HEK293 (cell line): ENCODE results near the gene PKNOX2.

ENCODE experiments used
- CTCF ChIA-PET: fragments of 350-600 bp; formaldehyde crosslinking; extraction: SDS; loops from one replicate; lab custom pipeline; 2021; ENCODE audit warnings: antibody characterized with exemption; lab: Yijun Ruan, JAX
- POLR2A ChIA-PET: fragments of 300-600 bp; formaldehyde crosslinking; extraction: SDS; loops from one replicate; lab custom pipeline; 2020; ENCODE audit warnings: antibody characterized with exemption, inconsistent platforms; lab: Yijun Ruan, JAX
- H3K27ac ChIP-seq: fragments of 200-500 bp; sonication (Bioruptor generic); 2 replicates; pipeline ENCODE4 v1.5.1; 2014; ENCODE audit warnings: low read depth, low read length, control low read depth, inconsistent platforms; ENCODE audit errors: extremely low read depth
- H3K36me3 ChIP-seq, 2 experiments: fragments of 200-500 bp in 1 of 2; sonication (Bioruptor generic) in 1 of 2; 1 replicate in 1 of 2; 2 replicates in 1 of 2; pipeline ENCODE4 v1.5.1; 2014 to 2017; ENCODE audit warnings: inconsistent platforms in 2 of 2, low read length in 2 of 2; ENCODE audit not compliant: control insufficient read depth in 2 of 2, insufficient read depth in 1 of 2
- H3K4me1 ChIP-seq: fragments of 200-500 bp; sonication (Bioruptor generic); 2 replicates; pipeline ENCODE4 v1.5.1; 2014; ENCODE audit warnings: mild to moderate bottlenecking, low read length, inconsistent platforms; ENCODE audit not compliant: control insufficient read depth, insufficient read depth
- H3K4me3 ChIP-seq: 2 replicates; pipeline ENCODE4 v1.5.1; 2011; ENCODE audit warnings: low read depth, mild to moderate bottlenecking, control low read depth, low read length, moderate library complexity
- H3K9me3 ChIP-seq: fragments of 200-500 bp; sonication (Bioruptor generic); 2 replicates; pipeline ENCODE4 v1.5.1; 2014; ENCODE audit warnings: low read depth, low read length, inconsistent platforms; ENCODE audit not compliant: control insufficient read depth, insufficient read depth
- KLF1 ChIP-seq: fragments of 450-650 bp; formaldehyde crosslinking; IDR thresholded peaks from 2 replicates; pipeline ENCODE4 v1.5.1; 2016; ENCODE audit warnings: missing biosample characterization, missing genetic modification characterization
- ZBTB11 ChIP-seq: fragments of 450-650 bp; formaldehyde crosslinking; conservative IDR thresholded peaks from 2 replicates; pipeline ENCODE4 v1.5.1; 2016; ENCODE audit warnings: low read depth, missing biosample characterization, missing genetic modification characterization
- ZIC2 ChIP-seq: fragments of 450-650 bp; formaldehyde crosslinking; IDR thresholded peaks from 2 replicates; pipeline ENCODE4 v1.5.1; 2016; ENCODE audit warnings: missing biosample characterization, missing genetic modification characterization
- ZNF140 ChIP-seq: fragments of 450-650 bp; formaldehyde crosslinking; IDR thresholded peaks from 2 replicates; pipeline ENCODE4 v1.5.1; 2016; ENCODE audit warnings: missing biosample characterization, missing genetic modification characterization
- ZNF169 ChIP-seq: fragments of 450-650 bp; formaldehyde crosslinking; IDR thresholded peaks from 2 replicates; pipeline ENCODE4 v1.5.1; 2016; ENCODE audit warnings: missing biosample characterization, missing genetic modification characterization
- ZNF26 ChIP-seq: fragments of 450-650 bp; formaldehyde crosslinking; IDR thresholded peaks from 2 replicates; pipeline ENCODE4 v1.5.1; 2016; ENCODE audit warnings: missing biosample characterization, missing genetic modification characterization
- ZNF433 ChIP-seq: fragments of 450-650 bp; formaldehyde crosslinking; IDR thresholded peaks from 2 replicates; pipeline ENCODE4 v1.5.1; 2016; ENCODE audit warnings: missing biosample characterization, missing genetic modification characterization, low read depth
- ZNF449 ChIP-seq: fragments of 450-650 bp; formaldehyde crosslinking; IDR thresholded peaks from 2 replicates; pipeline ENCODE4 v1.5.1; 2017; ENCODE audit warnings: missing biosample characterization, mild to moderate bottlenecking, missing genetic modification characterization, moderate library complexity
- ZNF513 ChIP-seq: fragments of 450-650 bp; IDR thresholded peaks from 2 replicates; pipeline ENCODE4 v1.5.1; 2018; ENCODE audit warnings: missing biosample characterization, missing genetic modification characterization
- ZNF670 ChIP-seq: fragments of 450-650 bp; formaldehyde crosslinking; IDR thresholded peaks from 2 replicates; pipeline ENCODE4 v1.5.1; 2016; ENCODE audit warnings: missing biosample characterization, missing genetic modification characterization, low read depth
- ZNF768 ChIP-seq: fragments of 450-650 bp; formaldehyde crosslinking; IDR thresholded peaks from 2 replicates; pipeline ENCODE4 v1.5.1; 2018; ENCODE audit warnings: missing biosample characterization, mild to moderate bottlenecking, missing genetic modification characterization

PKNOX2 gene

GRCh38 chr11:125157118-125157733 lies 7.3 kb upstream of the PKNOX2 start:
- Histone ChIP-seq H3K4me3 (no peak overlapping the region), H3K9me3 (no peaks in the 10 kb centered on the region), H3K36me3 (no peaks in the 10 kb centered on the region), H3K27ac (no peak overlapping the region), H3K4me1 (no peaks in the 10 kb centered on the region)
- TF ChIP-seq ZNF433 (tag by site-specific recombination), result no peak
- CTCF ChIA-PET, result interaction anchor here (0.5 to 2.0 kb wide), 6 partner anchors 13 to 272 kb away, joined by 3 to 8 read pairs (median 4); no protein-coding TSS in a partner anchor
- POLR2A ChIA-PET, result no interaction called here

- no peak overlapping the region for H3K27ac ChIP-seq
- no peaks in the 10 kb centered on the region for H3K36me3 ChIP-seq
- POLR2A ChIA-PET, result no interaction called here
- no peak overlapping the region for H3K4me3 ChIP-seq
- no peaks in the 10 kb centered on the region for H3K4me1 ChIP-seq
- no peaks in the 10 kb centered on the region for H3K9me3 ChIP-seq
- no peak for TF ChIP-seq KLF1 (tag by site-specific recombination)
- TF ChIP-seq ZNF140, result no peak
- no peak for TF ChIP-seq ZBTB11 (tag by site-specific recombination)
- no peak for TF ChIP-seq ZNF768 (tag by site-specific recombination)
- no peak for TF ChIP-seq ZNF169 (tag by site-specific recombination)
- no peak for TF ChIP-seq ZNF449 (tag by site-specific recombination)
- TF ChIP-seq ZNF513 (tag by site-specific recombination), result no peak
- TF ChIP-seq ZNF670 (tag by site-specific recombination), result no peak
- CTCF ChIA-PET, result interaction anchor here (0.6 to 3.2 kb wide), 5 partner anchors 8 to 196 kb away, joined by 3 to 14 read pairs (median 4); no protein-coding TSS in a partner anchor
These were observed 6.4 kb upstream of the PKNOX2 start for GRCh38 chr11:125157953-125158680.

GRCh38 chr11:125162743-125163142 lies 1.8 kb upstream of the PKNOX2 start:
- Histone ChIP-seq H3K9me3 (no peaks in the 10 kb centered on the region), H3K4me3 (no peak overlapping the region), H3K4me1 (peaks cover 5% of the 10 kb centered on the region; the same call in 1 of the 2 replicates), H3K36me3 (no peaks in the 10 kb centered on the region), H3K27ac (no peak overlapping the region)
- ChIA-PET POLR2A (interaction anchor here (0.8 kb wide), 1 partner anchor 53 kb away, joined by 3 read pairs; no protein-coding TSS in a partner anchor), CTCF (interaction anchor here (0.7 to 1.7 kb wide), 8 partner anchors 21 to 242 kb away, joined by 3 to 7 read pairs (median 3); no protein-coding TSS in a partner anchor)
- no peak for TF ChIP-seq ZNF26 (tag by site-specific recombination)
- peak; percentile 73 for TF ChIP-seq ZIC2 (tag by site-specific recombination)
